SU-DHL-6 (cell line): ENCODE data around the gene ATRNL1.

Experiments
- H2AFZ ChIP-seq: fragments of 200-600 bp; sonication (generic); 2 replicates; pipeline ENCODE4 v1.6.1; 2014; ENCODE audit warnings: low read depth, mild to moderate bottlenecking, moderate library complexity, mixed read lengths, antibody characterized with exemption, low read length; ENCODE audit not compliant: severe bottlenecking
- H3F3A ChIP-seq: fragments of 200-600 bp; shearing (Covaris generic); 2 replicates; pipeline ENCODE4 v1.6.0; 2016; ENCODE audit warnings: antibody characterized with exemption, mild to moderate bottlenecking; ENCODE audit not compliant: insufficient read depth
- H3K27ac ChIP-seq: fragments of 200-600 bp; sonication (generic); 2 replicates; pipeline ENCODE4 v1.5.1; 2016; ENCODE audit warnings: low read depth, mild to moderate bottlenecking, low read length, moderate library complexity, mixed read lengths
- H3K27me3 ChIP-seq: fragments of 200-600 bp; sonication (generic), shearing (Covaris generic); 2 replicates; pipeline ENCODE4 v1.6.0; 2014; ENCODE audit warnings: mild to moderate bottlenecking, low read length
- H3K36me3 ChIP-seq: fragments of 200-600 bp; sonication (generic); 2 replicates; pipeline ENCODE4 v1.6.1; 2014; ENCODE audit warnings: mild to moderate bottlenecking, low read length, mixed read lengths
- H3K4me2 ChIP-seq: fragments of 300-600, 200-600 bp; shearing (Covaris generic), sonication (generic); 2 replicates; pipeline ENCODE4 v1.6.0; 2014; ENCODE audit warnings: low read length, low read depth, mild to moderate bottlenecking; ENCODE audit not compliant: poor library complexity, severe bottlenecking
- H3K4me3 ChIP-seq: fragments of 200-600 bp; sonication (generic); 2 replicates; pipeline ENCODE4 v1.5.1; 2014; ENCODE audit warnings: antibody characterized with exemption, low read length, mild to moderate bottlenecking, mixed read lengths; ENCODE audit not compliant: insufficient read depth, poor library complexity, severe bottlenecking
- H3K79me2 ChIP-seq: fragments of 200-600 bp; sonication (generic); 2 replicates; pipeline ENCODE4 v1.6.1; 2014; ENCODE audit warnings: mild to moderate bottlenecking, low read length, moderate library complexity; ENCODE audit not compliant: insufficient read depth
- H3K9ac ChIP-seq: fragments of 200-600 bp; sonication (generic); 2 replicates; pipeline ENCODE4 v1.7.0; 2014; ENCODE audit warnings: mild to moderate bottlenecking, low read length
- H3K9me2 ChIP-seq: fragments of 200-600 bp; sonication (generic); replicated peaks from 2 replicates; pipeline ENCODE4 v1.6.1; 2014; ENCODE audit warnings: low read length; ENCODE audit not compliant: insufficient read depth
- H3K9me3 ChIP-seq: fragments of 200-600 bp; sonication (generic); 2 replicates; pipeline ENCODE4 v1.6.1; 2014; ENCODE audit warnings: low read length, mixed read lengths; ENCODE audit not compliant: insufficient read depth
- H4K20me1 ChIP-seq: fragments of 200-600 bp; sonication (generic); 2 replicates; pipeline ENCODE4 v1.6.1; 2014; ENCODE audit warnings: low read depth, mild to moderate bottlenecking, antibody characterized with exemption, low read length, moderate library complexity, mixed read lengths
- CTCF ChIP-seq: fragments of 200-600 bp; sonication (generic); IDR thresholded peaks from one replicate; pipeline ENCODE4 v1.5.1; 2017; ENCODE audit warnings: antibody characterized with exemption, mild to moderate bottlenecking, low read length, moderate library complexity; ENCODE audit not compliant: insufficient read depth, poor library complexity, severe bottlenecking
- EZH2phosphoT487 ChIP-seq: fragments of 200-600 bp; sonication (generic), shearing (Covaris generic); conservative IDR thresholded peaks from 2 replicates; pipeline ENCODE4 v1.6.1; 2018; ENCODE audit warnings: mild to moderate bottlenecking, antibody characterized with exemption, low read length, moderate library complexity, mixed read lengths

ATRNL1 gene

GRCh38 chr10:115045499-115045898, 47.7 kb upstream of the ATRNL1 start:
- Histone ChIP-seq H3K27ac (no peak overlapping the region), H3F3A (no peaks in the 10 kb centered on the region), H3K9me2 (no peaks in the 10 kb centered on the region), H3K4me2 (no peak overlapping the region), H3K9me3 (no peaks in the 10 kb centered on the region), H3K79me2 (no peaks in the 10 kb centered on the region), H3K36me3 (no peaks in the 10 kb centered on the region), H3K4me3 (no peak overlapping the region), H3K9ac (no peak overlapping the region), H2AFZ (no peak overlapping the region), H3K27me3 (no peaks in the 10 kb centered on the region), H4K20me1 (no peaks in the 10 kb centered on the region)
- TF ChIP-seq EZH2phosphoT487 (no peak), CTCF (no peak)

GRCh38 chr10:115046686-115047236, 46.4 kb upstream of the ATRNL1 start:
- Histone ChIP-seq H3K4me3 (no peak overlapping the region), H3K27me3 (no peaks in the 10 kb centered on the region), H3K9me2 (no peaks in the 10 kb centered on the region), H3K27ac (no peak overlapping the region), H3K4me2 (no peak overlapping the region), H3K79me2 (no peaks in the 10 kb centered on the region), H3K36me3 (no peaks in the 10 kb centered on the region), H2AFZ (no peak overlapping the region), H3K9me3 (no peaks in the 10 kb centered on the region), H3F3A (no peaks in the 10 kb centered on the region), H3K9ac (no peak overlapping the region), H4K20me1 (no peaks in the 10 kb centered on the region)
- TF ChIP-seq CTCF: no peak
- TF ChIP-seq EZH2phosphoT487: no peak

- Histone ChIP-seq H3K4me3 (no peak overlapping the region), H2AFZ (no peak overlapping the region), H3F3A (no peaks in the 10 kb centered on the region), H3K36me3 (no peaks in the 10 kb centered on the region), H3K27ac (no peak overlapping the region), H4K20me1 (no peaks in the 10 kb centered on the region), H3K9me2 (no peaks in the 10 kb centered on the region), H3K79me2 (no peaks in the 10 kb centered on the region), H3K9me3 (no peaks in the 10 kb centered on the region), H3K4me2 (no peak overlapping the region), H3K27me3 (no peaks in the 10 kb centered on the region), H3K9ac (no peak overlapping the region)
- TF ChIP-seq EZH2phosphoT487: no peak
- TF ChIP-seq CTCF: no peak
Observed at GRCh38 chr10:115047705-115048104, 45.5 kb upstream of the ATRNL1 start.
